H54 (cell line): ENCODE measurements around the gene FGF14.

ENCODE experiments used
- DNase-seq: peaks from one replicate; pipeline ENCODE4 v3.0.0; 2011; ENCODE audit warnings: low spot score, mixed read lengths; ENCODE audit not compliant: insufficient read length
- FAIRE-seq: peaks from 3 replicates; lab custom pipeline; 2011; peaks lifted over from hg19 to GRCh38; lab: Jason Lieb, UNC
- POLR2A ChIP-seq: IDR thresholded peaks from 2 replicates; pipeline ENCODE4 v1.6.1; 2011; ENCODE audit warnings: low read depth, mild to moderate bottlenecking, low read length

The FGF14 gene

GRCh38 chr13:101967216-101967615 is 434.6 kb downstream of the FGF14 start:
- DNase-seq: no peak
- FAIRE-seq: no peak
- no peak for TF ChIP-seq POLR2A

GRCh38 chr13:101965096-101965495 is 436.8 kb downstream of the FGF14 start:
- no peak for TF ChIP-seq POLR2A
- DNase-seq (no peak), FAIRE-seq (no peak)

GRCh38 chr13:101959016-101959415 is 442.8 kb downstream of the FGF14 start:
- FAIRE-seq: no peak
- no peak for DNase-seq
- TF ChIP-seq POLR2A: no peak

- no peak for FAIRE-seq
These were observed 446.1 kb downstream of the FGF14 start for GRCh38 chr13:101955764-101956163.

GRCh38 chr13:101951114-101951513 is 450.7 kb downstream of the FGF14 start:
- DNase-seq (no peak), FAIRE-seq (no peak)
- TF ChIP-seq POLR2A: no peak

More at GRCh38 chr13:101955764-101956163, 446.1 kb downstream of the FGF14 start:
- no peak for DNase-seq
- TF ChIP-seq POLR2A: no peak

GRCh38 chr13:101949681-101950080 is 452.2 kb downstream of the FGF14 start:
- TF ChIP-seq POLR2A: no peak
- FAIRE-seq: no peak
- no peak for DNase-seq

GRCh38 chr13:101946401-101946800 is 455.4 kb downstream of the FGF14 start:
- no peak for TF ChIP-seq POLR2A
- DNase-seq (no peak), FAIRE-seq (peak; percentile 33)

GRCh38 chr13:101945435-101945834 is 456.4 kb downstream of the FGF14 start:
- no peak for TF ChIP-seq POLR2A
- DNase-seq (no peak), FAIRE-seq (peak; percentile 85)

- DNase-seq: no peak
- peak; percentile 66 for FAIRE-seq
- TF ChIP-seq POLR2A: no peak
These were observed 457.3 kb downstream of the FGF14 start for GRCh38 chr13:101944521-101944920.

- no peak for DNase-seq
- no peak for TF ChIP-seq POLR2A
- no peak for FAIRE-seq
These were observed 459.2 kb downstream of the FGF14 start for GRCh38 chr13:101942535-101943157.

- peak; percentile 94 for FAIRE-seq
- peak; percentile 24 for DNase-seq
These were observed 459.8 kb downstream of the FGF14 start for GRCh38 chr13:101942038-101942437.

GRCh38 chr13:101941095-101941783 is 460.6 kb downstream of the FGF14 start:
- peak; percentile 36 for FAIRE-seq
- TF ChIP-seq POLR2A: no peak
- no peak for DNase-seq

More at GRCh38 chr13:101942038-101942437, 459.8 kb downstream of the FGF14 start:
- TF ChIP-seq POLR2A: no peak

- no peak for FAIRE-seq
- no peak for TF ChIP-seq POLR2A
- DNase-seq: no peak
These were observed 462.5 kb downstream of the FGF14 start for GRCh38 chr13:101939370-101939769.

- DNase-seq (no peak), FAIRE-seq (no peak)
- TF ChIP-seq POLR2A: no peak
These were observed 466.0 kb downstream of the FGF14 start for GRCh38 chr13:101935828-101936227.

GRCh38 chr13:101931186-101931585 is 470.7 kb downstream of the FGF14 start:
- no peak for FAIRE-seq
- no peak for TF ChIP-seq POLR2A
- no peak for DNase-seq
